GM21367 (cell line): ENCODE measurements around the gene C17orf113.

Experiments
- ATAC-seq: cut with Tn5 transposase; IDR thresholded peaks from one replicate; pipeline ENCODE4 v1.9.1; 2021; ENCODE audit not compliant: unreplicated experiment

C17orf113 gene

GRCh38 chr17:42072323-42073187 is 22.2 kb upstream of the C17orf113 start:
- ATAC-seq, result no peak

- ATAC-seq, result no peak
Observed at GRCh38 chr17:42071810-42072209, 21.4 kb upstream of the C17orf113 start.

- ATAC-seq, result no peak
Observed at GRCh38 chr17:42068979-42069378, 18.6 kb upstream of the C17orf113 start.

- no peak for ATAC-seq
Observed at GRCh38 chr17:42067371-42068091, 17.1 kb upstream of the C17orf113 start.

GRCh38 chr17:42065201-42065600 is 14.8 kb upstream of the C17orf113 start:
- no peak for ATAC-seq

DNA sequence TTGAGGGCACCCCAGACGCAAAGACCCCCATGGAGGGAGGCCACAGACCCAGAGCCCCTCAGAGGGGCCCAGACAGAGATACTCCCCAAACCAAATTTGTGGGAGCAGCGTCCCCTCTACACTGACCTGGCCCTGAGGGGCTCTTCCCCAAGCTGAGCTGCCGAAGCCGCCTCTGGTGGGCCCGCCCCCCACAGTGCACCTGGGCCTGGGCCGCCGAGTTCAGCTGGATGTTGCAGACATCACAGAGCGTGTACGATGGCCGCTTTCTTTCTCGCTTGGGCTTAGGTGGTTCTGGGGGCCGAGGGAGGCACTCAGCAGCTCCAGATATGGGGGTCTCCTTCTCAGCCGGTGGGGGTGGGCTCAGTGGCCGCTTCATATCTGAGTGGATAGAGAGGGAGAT is 12.3 kb upstream of the C17orf113 start:
- ATAC-seq, result no peak

- ATAC-seq, result no peak
Observed at GRCh38 chr17:42061646-42062487, 11.5 kb upstream of the C17orf113 start.

DNA sequence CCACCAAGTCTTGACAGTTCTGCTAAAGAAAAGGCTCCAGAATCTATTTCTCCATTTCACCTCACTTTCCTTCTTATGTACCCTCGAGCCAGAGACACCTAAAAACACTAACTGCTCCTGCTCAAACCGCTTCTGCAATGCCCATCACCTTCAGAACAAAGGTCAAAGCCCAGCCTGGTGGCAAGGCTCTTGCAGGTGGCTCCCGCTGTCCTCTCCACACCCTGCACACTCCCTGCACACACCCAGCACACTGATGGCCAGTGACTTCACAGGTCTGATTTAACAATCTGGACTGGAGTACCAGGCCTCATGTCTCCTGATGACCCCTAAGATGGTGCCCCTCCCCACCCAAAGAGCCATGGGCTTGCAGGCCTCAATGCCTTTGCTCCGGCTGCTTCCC is 9.8 kb upstream of the C17orf113 start:
- ATAC-seq, result no peak

GRCh38 chr17:42059815-42060214 is 9.4 kb upstream of the C17orf113 start:
- no peak for ATAC-seq

- no peak for ATAC-seq
Observed at GRCh38 chr17:42058063-42058462, 7.7 kb upstream of the C17orf113 start.

DNA sequence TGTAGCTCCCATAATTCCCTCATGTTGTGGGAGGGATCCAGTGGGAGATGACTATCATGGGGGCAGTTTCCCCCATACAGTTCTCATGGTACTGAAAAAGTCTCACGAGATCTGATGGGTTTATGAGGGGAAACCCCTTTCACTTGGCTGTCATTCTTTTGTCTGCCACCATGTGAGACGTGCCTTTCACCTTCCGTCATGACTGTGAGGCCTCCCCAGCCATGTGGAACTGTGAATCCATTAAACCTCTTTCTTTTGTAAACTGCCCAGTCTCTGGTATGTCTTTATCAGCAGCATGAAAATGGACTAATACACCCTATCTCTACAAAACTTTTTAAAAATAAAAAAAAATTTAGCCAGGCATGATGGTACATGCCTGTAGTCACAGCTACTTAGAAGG is 6.2 kb upstream of the C17orf113 start:
- no peak for ATAC-seq

GRCh38 chr17:42055496-42055895 is 5.1 kb upstream of the C17orf113 start:
- ATAC-seq, result no peak

- no peak for ATAC-seq
Observed at GRCh38 chr17:42055027-42055426, 4.6 kb upstream of the C17orf113 start.

- ATAC-seq, result no peak
Observed at GRCh38 chr17:42053731-42054500, 3.5 kb upstream of the C17orf113 start.

GRCh38 chr17:42052346-42052877 is 2.0 kb upstream of the C17orf113 start:
- ATAC-seq, result no peak

- no peak for ATAC-seq
Observed at GRCh38 chr17:42051645-42052044, 1.2 kb upstream of the C17orf113 start.

- no peak for ATAC-seq
Observed at GRCh38 chr17:42051013-42051400, 606 bp upstream of the C17orf113 start.

- ATAC-seq, result no peak
Observed at GRCh38 chr17:42049834-42050392, 488 bp downstream of the C17orf113 start.

DNA sequence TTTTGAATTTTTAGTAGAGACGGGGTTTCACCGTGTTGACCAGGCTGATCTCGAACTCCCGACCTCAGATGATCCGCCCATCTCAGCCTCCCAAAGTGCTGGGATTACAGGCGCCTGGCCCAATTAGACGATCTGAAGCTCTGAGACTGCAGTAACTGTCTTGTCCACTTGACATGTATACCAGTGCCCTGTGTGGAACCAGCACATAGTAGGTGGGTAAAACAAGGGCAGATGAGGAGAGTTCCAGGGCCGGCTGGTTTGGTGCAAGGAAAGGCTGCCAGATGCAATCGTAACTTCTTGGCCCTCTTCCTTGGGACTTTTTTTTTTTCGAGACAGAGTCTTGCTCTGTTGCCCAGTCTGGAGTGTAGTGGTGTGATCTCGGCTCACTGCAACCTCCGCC is 3.1 kb downstream of the C17orf113 start:
- no peak for ATAC-seq

GRCh38 chr17:42045719-42046118 is 4.7 kb downstream of the C17orf113 start:
- no peak for ATAC-seq
